Measurements from ENCODE around the gene SLC29A1. TPM values are rescaled to one million over a fixed set of nuclear protein-coding genes. Genes with fewer than 3 reads are reported as not detected.

Gene SLC29A1
- total RNA-seq, 1 donor from 2014 or later = 142 TPM

- TF ChIP-seq, protein P1, sequence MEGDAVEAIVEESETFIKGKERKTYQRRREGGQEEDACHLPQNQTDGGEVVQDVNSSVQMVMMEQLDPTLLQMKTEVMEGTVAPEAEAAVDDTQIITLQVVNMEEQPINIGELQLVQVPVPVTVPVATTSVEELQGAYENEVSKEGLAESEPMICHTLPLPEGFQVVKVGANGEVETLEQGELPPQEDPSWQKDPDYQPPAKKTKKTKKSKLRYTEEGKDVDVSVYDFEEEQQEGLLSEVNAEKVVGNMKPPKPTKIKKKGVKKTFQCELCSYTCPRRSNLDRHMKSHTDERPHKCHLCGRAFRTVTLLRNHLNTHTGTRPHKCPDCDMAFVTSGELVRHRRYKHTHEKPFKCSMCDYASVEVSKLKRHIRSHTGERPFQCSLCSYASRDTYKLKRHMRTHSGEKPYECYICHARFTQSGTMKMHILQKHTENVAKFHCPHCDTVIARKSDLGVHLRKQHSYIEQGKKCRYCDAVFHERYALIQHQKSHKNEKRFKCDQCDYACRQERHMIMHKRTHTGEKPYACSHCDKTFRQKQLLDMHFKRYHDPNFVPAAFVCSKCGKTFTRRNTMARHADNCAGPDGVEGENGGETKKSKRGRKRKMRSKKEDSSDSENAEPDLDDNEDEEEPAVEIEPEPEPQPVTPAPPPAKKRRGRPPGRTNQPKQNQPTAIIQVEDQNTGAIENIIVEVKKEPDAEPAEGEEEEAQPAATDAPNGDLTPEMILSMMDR (IDR thresholded peaks at IDR 0.05; ENCODE audit: unreplicated experiment) = no peak
Observed at GRCh38 chr6:44188819-44189218, 34.6 kb upstream of the SLC29A1 start.

GRCh38 chr6:44189257-44189656 is 34.1 kb upstream of the SLC29A1 start:
- no peak for DNase-seq (ENCODE audit: low spot score)
- no peaks in the 10 kb centered on the region for H3K36me3 Mint-ChIP-seq (ENCODE audit: low read depth, unreplicated experiment)
- H3K4me1 Mint-ChIP-seq (ENCODE audit: unreplicated experiment) = peaks cover 44% of the 10 kb centered on the region
- TF ChIP-seq, protein P1 (IDR thresholded peaks at IDR 0.05; ENCODE audit: unreplicated experiment) = no peak
- no peaks in the 10 kb centered on the region for H3K9me3 Mint-ChIP-seq (ENCODE audit: unreplicated experiment)
- H3K27me3 Mint-ChIP-seq (ENCODE audit: unreplicated experiment) = peaks cover 10% of the 10 kb centered on the region
- H3K27ac Mint-ChIP-seq (ENCODE audit: unreplicated experiment) = no peak overlapping the region
- no peak overlapping the region for H3K4me3 Mint-ChIP-seq (ENCODE audit: unreplicated experiment)

More at GRCh38 chr6:44188819-44189218, 34.6 kb upstream of the SLC29A1 start:
- H3K27me3 Mint-ChIP-seq (ENCODE audit: unreplicated experiment) = peaks cover 10% of the 10 kb centered on the region
- peaks cover 48% of the 10 kb centered on the region for H3K4me1 Mint-ChIP-seq (ENCODE audit: unreplicated experiment)
- no peak for DNase-seq (ENCODE audit: low spot score)
- no peak overlapping the region for H3K4me3 Mint-ChIP-seq (ENCODE audit: unreplicated experiment)
- H3K36me3 Mint-ChIP-seq (ENCODE audit: low read depth, unreplicated experiment) = no peaks in the 10 kb centered on the region
- no peak overlapping the region for H3K27ac Mint-ChIP-seq (ENCODE audit: unreplicated experiment)
- no peaks in the 10 kb centered on the region for H3K9me3 Mint-ChIP-seq (ENCODE audit: unreplicated experiment)

- peaks cover 33% of the 10 kb centered on the region for H3K4me1 Mint-ChIP-seq (ENCODE audit: unreplicated experiment)
- TF ChIP-seq, protein P1 (IDR thresholded peaks at IDR 0.05; ENCODE audit: unreplicated experiment) = no peak
- H3K36me3 Mint-ChIP-seq (ENCODE audit: low read depth, unreplicated experiment) = no peaks in the 10 kb centered on the region
- H3K9me3 Mint-ChIP-seq (ENCODE audit: unreplicated experiment) = no peaks in the 10 kb centered on the region
- H3K4me3 Mint-ChIP-seq (ENCODE audit: unreplicated experiment) = no peak overlapping the region
- DNase-seq (ENCODE audit: low spot score) = no peak
- H3K27me3 Mint-ChIP-seq (ENCODE audit: unreplicated experiment) = peaks cover 10% of the 10 kb centered on the region
- H3K27ac Mint-ChIP-seq (ENCODE audit: unreplicated experiment) = no peak overlapping the region
Observed at GRCh38 chr6:44190715-44191114, 32.7 kb upstream of the SLC29A1 start.

DNA sequence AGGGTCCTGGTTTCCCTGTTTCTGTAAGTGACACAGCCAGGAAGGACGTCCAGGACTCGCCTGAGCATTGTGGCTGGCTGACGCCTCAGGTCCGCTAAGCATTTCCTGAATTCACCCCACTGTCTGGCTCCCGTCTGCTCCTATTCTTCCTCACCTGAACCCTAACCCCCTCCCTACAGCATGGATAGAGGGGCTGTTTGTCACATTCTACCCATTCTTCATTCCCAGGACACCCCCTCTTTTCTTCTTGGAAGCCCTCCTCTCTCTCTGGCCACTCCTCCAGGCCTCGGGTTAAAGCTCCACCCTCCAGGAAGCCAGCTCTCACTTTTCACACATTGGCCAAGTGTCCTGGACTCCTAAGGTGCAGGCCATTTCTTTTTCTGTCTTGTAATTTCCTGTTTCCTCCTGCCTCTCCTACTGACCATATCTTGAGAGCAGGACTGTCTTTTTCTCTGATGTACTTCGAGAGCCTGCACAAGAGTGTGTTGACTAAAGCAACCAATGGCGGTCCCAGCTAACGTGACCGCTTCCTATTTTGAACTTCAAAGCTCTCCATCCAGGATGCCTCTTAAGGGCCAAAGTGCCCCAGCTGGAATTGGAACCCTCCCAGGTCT is 30.9 kb upstream of the SLC29A1 start:
- DNase-seq (ENCODE audit: low spot score) = peak; percentile 47
- Mint-ChIP-seq H3K36me3 (ENCODE audit: low read depth, unreplicated experiment) (no peaks in the 10 kb centered on the region), H3K4me1 (ENCODE audit: unreplicated experiment) (peaks cover 22% of the 10 kb centered on the region), H3K27ac (ENCODE audit: unreplicated experiment) (peak overlapping the region; percentile 97), H3K27me3 (ENCODE audit: unreplicated experiment) (peaks cover 4% of the 10 kb centered on the region), H3K9me3 (ENCODE audit: unreplicated experiment) (no peaks in the 10 kb centered on the region), H3K4me3 (ENCODE audit: unreplicated experiment) (peak overlapping the region; percentile 76)
- TF ChIP-seq, protein P1 (IDR thresholded peaks at IDR 0.05; ENCODE audit: unreplicated experiment) = no peak

- Mint-ChIP-seq H3K27me3 (ENCODE audit: unreplicated experiment) (peaks cover 4% of the 10 kb centered on the region), H3K4me1 (ENCODE audit: unreplicated experiment) (peaks cover 22% of the 10 kb centered on the region), H3K36me3 (ENCODE audit: low read depth, unreplicated experiment) (no peaks in the 10 kb centered on the region), H3K9me3 (ENCODE audit: unreplicated experiment) (no peaks in the 10 kb centered on the region), H3K27ac (ENCODE audit: unreplicated experiment) (peak overlapping the region; percentile 97), H3K4me3 (ENCODE audit: unreplicated experiment) (peak overlapping the region; percentile 76)
- DNase-seq (ENCODE audit: low spot score) = no peak
- TF ChIP-seq, protein P1 (IDR thresholded peaks at IDR 0.05; ENCODE audit: unreplicated experiment) = no peak
Observed at GRCh38 chr6:44193307-44193910, 30.0 kb upstream of the SLC29A1 start.
